OCI-LY7 (cell line): ENCODE measurements around the gene FAM163B. TPM values are rescaled to one million over a fixed set of nuclear protein-coding genes. Genes with fewer than 3 reads are reported as not detected.

Experiments used
- BruUV-seq: library from RNA; stranded (reverse); fragments of 400-500 nt; replicated peaks from 2 replicates; lab custom pipeline; 2021; lab: Mats Ljungman, UMichigan
- CTCF ChIA-PET: fragments of 300-600 bp; sonication (Branson Sonifier 250); formaldehyde crosslinking; loops from one replicate; lab custom pipeline; 2022; ENCODE audit warnings: antibody characterized with exemption; ENCODE audit not compliant: unreplicated experiment; lab: Charles Lee
- POLR2A ChIA-PET: fragments of 300-600 bp; sonication (Branson Sonifier 250); formaldehyde crosslinking; loops from one replicate; lab custom pipeline; 2022; ENCODE audit warnings: antibody characterized with exemption; lab: Charles Lee
- DNase-seq: peaks from one replicate; pipeline ENCODE4 v3.0.0-alpha.2; 2015; ENCODE audit warnings: low spot score
- H2AFZ ChIP-seq: fragments of 200-600 bp; sonication (generic), shearing (Covaris generic); 2 replicates; pipeline ENCODE4 v1.6.1; 2014; ENCODE audit warnings: mild to moderate bottlenecking, antibody characterized with exemption, low read length, moderate library complexity
- H3K27ac ChIP-seq: fragments of 200-600 bp; sonication (generic); 2 replicates; pipeline ENCODE4 v1.5.1; 2014; ENCODE audit warnings: mixed run types, low read depth, mild to moderate bottlenecking, moderate library complexity, low read length, inconsistent platforms; ENCODE audit not compliant: poor library complexity, severe bottlenecking
- H3K36me3 ChIP-seq: fragments of 200-600 bp; sonication (generic); 2 replicates; pipeline ENCODE4 v1.6.1; 2014; ENCODE audit warnings: mild to moderate bottlenecking, antibody characterized with exemption, low read length, moderate library complexity, mixed read lengths; ENCODE audit not compliant: insufficient read depth
- H3K4me1 ChIP-seq: fragments of 200-600 bp; sonication (generic); 2 replicates; pipeline ENCODE4 v1.5.1; 2014; ENCODE audit warnings: mild to moderate bottlenecking, low read length; ENCODE audit not compliant: insufficient read depth, poor library complexity, severe bottlenecking
- H3K4me2 ChIP-seq: fragments of 200-600 bp; sonication (generic); 2 replicates; pipeline ENCODE4 v1.6.1; 2014; ENCODE audit warnings: mild to moderate bottlenecking, low read length
- H3K4me3 ChIP-seq: fragments of 200-600 bp; sonication (generic); 2 replicates; pipeline ENCODE4 v1.5.1; 2014; ENCODE audit warnings: mild to moderate bottlenecking, low read depth, low read length; ENCODE audit not compliant: poor library complexity, severe bottlenecking
- H3K79me2 ChIP-seq: fragments of 200-600 bp; sonication (generic); 2 replicates; pipeline ENCODE4 v1.6.1; 2016; ENCODE audit warnings: low read depth, mild to moderate bottlenecking, low read length, moderate library complexity, mixed read lengths; ENCODE audit not compliant: insufficient read depth
- H3K9me2 ChIP-seq: fragments of 200-600 bp; sonication (generic); 2 replicates; pipeline ENCODE4 v1.6.1; 2016; ENCODE audit warnings: mild to moderate bottlenecking, low read length, mixed read lengths; ENCODE audit not compliant: insufficient read depth
- H3K9me3 ChIP-seq: fragments of 200-600 bp; sonication (generic); 2 replicates; pipeline ENCODE4 v1.6.1; 2014; ENCODE audit warnings: mild to moderate bottlenecking, mixed run types, low read length, mixed read lengths
- H4K20me1 ChIP-seq: fragments of 200-600 bp; sonication (generic); 2 replicates; pipeline ENCODE4 v1.6.1; 2014; ENCODE audit warnings: mild to moderate bottlenecking, antibody characterized with exemption, low read length, moderate library complexity, mixed read lengths; ENCODE audit not compliant: insufficient read depth
- CTCF ChIP-seq: fragments of 200-600 bp; sonication (generic); conservative IDR thresholded peaks from 2 replicates; pipeline ENCODE4 v1.5.1; 2014; ENCODE audit warnings: mild to moderate bottlenecking, antibody characterized with exemption, low read length, moderate library complexity, mixed read lengths
- EZH2phosphoT487 ChIP-seq: fragments of 200-600 bp; sonication (generic); IDR thresholded peaks from 2 replicates; pipeline ENCODE4 v1.6.1; 2018; ENCODE audit warnings: low read depth, borderline replicate concordance, mild to moderate bottlenecking, mixed run types, antibody characterized with exemption, low read length, moderate library complexity, mixed read lengths
- intact Hi-C: fragments of 100-400 bp; cut with micrococcal nuclease; formaldehyde crosslinking; loops from one replicate; pipeline ENCODE4 v1.10.0; 2022; ENCODE audit not compliant: unreplicated experiment
- total RNA-seq, 2 experiments: library from RNA; depleted of rRNA in 1 of 2; stranded (reverse); fragments of >200 nt in 1 of 2; shearing (Covaris generic) in 1 of 2; gene quantifications; 2 replicates each; pipeline ENCODE4 v1.2.3, GENCODE V29; 2014 to 2022

Gene FAM163B
- total RNA-seq, 2 experiments from 2014 or later: 2.6 to 7.8 TPM

GRCh38 chr9:133584167-133584558 is 25.0 kb downstream of the FAM163B start:
- no peaks in the 10 kb centered on the region for H3K36me3 ChIP-seq
- H3K4me1 ChIP-seq: peaks cover 81% of the 10 kb centered on the region
- TF ChIP-seq EZH2phosphoT487: no peak
- no peak for TF ChIP-seq CTCF
- no peaks in the 10 kb centered on the region for H3K79me2 ChIP-seq
- peak overlapping the region; percentile 73 for H3K4me2 ChIP-seq
- intact Hi-C loops: loop anchor here (1.0 kb wide), 1 partner anchor 119 kb away; no protein-coding TSS in a partner anchor
- H3K9me2 ChIP-seq: no peaks in the 10 kb centered on the region
- H2AFZ ChIP-seq: peak overlapping the region; percentile 4; the same call in 1 of the 2 replicates
- ChIA-PET POLR2A (interaction anchor here (0.9 to 1.0 kb wide), 2 partner anchors 30 to 118 kb away, joined by 3 to 4 read pairs; no protein-coding TSS in a partner anchor), CTCF (no interaction called here)
- peak overlapping the region; percentile 94 for H3K27ac ChIP-seq
- peak overlapping the region; percentile 57 for H3K4me3 ChIP-seq
- peaks cover 5% of the 10 kb centered on the region; the same call in 1 of the 2 replicates for H3K9me3 ChIP-seq
- BruUV-seq: no TSS peak
- no peaks in the 10 kb centered on the region for H4K20me1 ChIP-seq
- DNase-seq: peak; percentile 69

- no peak overlapping the region for H3K4me3 ChIP-seq
- CTCF ChIA-PET: no interaction called here
- POLR2A ChIA-PET: interaction anchor here (0.9 kb wide), 1 partner anchor 30 kb away, joined by 3 read pairs; no protein-coding TSS in a partner anchor
- no peak overlapping the region for H2AFZ ChIP-seq
- peak overlapping the region; percentile 94 for H3K27ac ChIP-seq
- no peaks in the 10 kb centered on the region for H3K79me2 ChIP-seq
- peak overlapping the region; percentile 73 for H3K4me2 ChIP-seq
- peaks cover 87% of the 10 kb centered on the region for H3K4me1 ChIP-seq
- TF ChIP-seq EZH2phosphoT487 (no peak), CTCF (no peak)
- H3K9me2 ChIP-seq: no peaks in the 10 kb centered on the region
- no peak for DNase-seq
- BruUV-seq: no TSS peak
- H3K36me3 ChIP-seq: no peaks in the 10 kb centered on the region
- H3K9me3 ChIP-seq: peaks cover 4% of the 10 kb centered on the region; the same call in 1 of the 2 replicates
- intact Hi-C loops: no loop called here
- no peaks in the 10 kb centered on the region for H4K20me1 ChIP-seq
These were observed 25.6 kb downstream of the FAM163B start for GRCh38 chr9:133583586-133583985.

- H3K9me3 ChIP-seq: no peaks in the 10 kb centered on the region
- ChIA-PET CTCF (no interaction called here), POLR2A (interaction anchor here (0.9 kb wide), 1 partner anchor 31 kb away, joined by 3 read pairs; no protein-coding TSS in a partner anchor)
- intact Hi-C loops: no loop called here
- no peaks in the 10 kb centered on the region for H3K9me2 ChIP-seq
- H3K27ac ChIP-seq: peak overlapping the region; percentile 94
- BruUV-seq: no TSS peak
- no peak for TF ChIP-seq EZH2phosphoT487
- no peak for TF ChIP-seq CTCF
- no peaks in the 10 kb centered on the region for H3K36me3 ChIP-seq
- DNase-seq: no peak
- no peaks in the 10 kb centered on the region for H4K20me1 ChIP-seq
- H3K4me1 ChIP-seq: peaks cover 92% of the 10 kb centered on the region
- H3K4me3 ChIP-seq: no peak overlapping the region
- H3K4me2 ChIP-seq: peak overlapping the region; percentile 73; the same call in 1 of the 2 replicates
- no peaks in the 10 kb centered on the region for H3K79me2 ChIP-seq
- no peak overlapping the region for H2AFZ ChIP-seq
These were observed 26.1 kb downstream of the FAM163B start for GRCh38 chr9:133583111-133583510.
